ENCODE data around the gene HS6ST2.

DNA sequence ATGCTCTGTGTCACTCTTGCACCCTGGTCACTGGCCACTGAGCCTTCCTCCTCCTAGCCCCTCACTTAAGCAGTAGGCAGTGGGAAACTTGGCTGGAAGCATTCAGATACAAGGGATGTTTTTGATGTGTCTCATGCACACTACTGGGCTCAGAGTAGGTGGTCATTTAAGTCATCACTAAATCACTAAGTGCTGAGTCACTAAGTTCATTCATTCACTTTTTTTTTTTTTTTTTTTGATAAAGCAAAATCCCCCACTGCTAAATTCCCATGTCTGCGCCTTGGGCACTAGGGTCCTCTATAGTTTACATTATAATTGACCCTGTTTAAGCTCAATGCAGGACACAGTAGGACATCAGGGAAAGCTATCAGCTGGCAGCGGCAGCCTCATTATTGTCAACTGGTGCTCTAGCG lies 287.2 kb downstream of the HS6ST2 start:
- no peak for TF ChIP-seq POLR2A (IDR thresholded peaks at IDR 0.05)
- TF ChIP-seq CTCF (IDR thresholded peaks at IDR 0.05): no peak
